HepG2 (cell line): Measurements from ENCODE around the gene MAGT1. TPM values are rescaled to one million over a fixed set of nuclear protein-coding genes. Genes with fewer than 3 reads are reported as not detected.

Experiments
- CREM ChIP-seq, 2 experiments: sonication (generic) in 1 of 2; formaldehyde crosslinking in 1 of 2; IDR thresholded peaks; 2 replicates each; pipeline versions ENCODE4 v1.4.0 to v1.6.1; 2016 to 2020; ENCODE audit warnings: antibody characterized with exemption in 1 of 2, mild to moderate bottlenecking in 1 of 2, missing genetic modification reagents in 1 of 2
- GATAD2A ChIP-seq: IDR thresholded peaks from 2 replicates; pipeline ENCODE4 v1.6.1; 2016
- HNF1A ChIP-seq, 2 experiments: sonication (generic) in 1 of 2; formaldehyde crosslinking in 1 of 2; IDR thresholded peaks; 2 replicates each; pipeline versions ENCODE4 v1.4.0 to v1.6.1; 2016 to 2020; ENCODE audit warnings: borderline replicate concordance in 1 of 2, low read depth in 1 of 2, mild to moderate bottlenecking in 1 of 2, missing genetic modification reagents in 1 of 2
- KAT8 ChIP-seq: IDR thresholded peaks from 2 replicates; pipeline ENCODE4 v1.6.1; 2016; ENCODE audit warnings: missing genetic modification reagents, missing compliant biosample characterization
- KLF16 ChIP-seq, 2 experiments: sonication (generic) in 1 of 2; formaldehyde crosslinking in 1 of 2; IDR thresholded peaks; 2 replicates each; pipeline versions ENCODE4 v1.6.1 to v1.8.0; 2016 to 2023; ENCODE audit warnings: missing genetic modification reagents in 2 of 2, missing compliant biosample characterization in 1 of 2
- MTF1 ChIP-seq: sonication (generic); formaldehyde crosslinking; IDR thresholded peaks from 2 replicates; pipeline ENCODE4 v1.5.0; 2020; ENCODE audit warnings: missing genetic modification reagents
- PRMT3 ChIP-seq: sonication (generic); formaldehyde crosslinking; IDR thresholded peaks from 2 replicates; pipeline ENCODE4 v1.8.1; 2022; ENCODE audit warnings: low read depth, mild to moderate bottlenecking, moderate library complexity, missing genetic modification reagents, borderline replicate concordance
- SATB2 ChIP-seq: sonication (generic); formaldehyde crosslinking; IDR thresholded peaks from 2 replicates; pipeline ENCODE4 v1.5.0; 2020; ENCODE audit warnings: missing genetic modification reagents
- TEF ChIP-seq: sonication (generic); formaldehyde crosslinking; IDR thresholded peaks from 2 replicates; pipeline ENCODE4 v1.5.0; 2020; ENCODE audit warnings: missing genetic modification reagents
- ZNF17 ChIP-seq: sonication (generic); formaldehyde crosslinking; IDR thresholded peaks from 2 replicates; pipeline ENCODE4 v1.5.0; 2020; ENCODE audit warnings: mild to moderate bottlenecking, missing genetic modification reagents
- ZNF609 ChIP-seq: sonication (generic); formaldehyde crosslinking; IDR thresholded peaks from 2 replicates; pipeline ENCODE4 v1.4.0; 2020; ENCODE audit warnings: mild to moderate bottlenecking, missing genetic modification reagents, borderline replicate concordance
- ZSCAN25 ChIP-seq: sonication (generic); formaldehyde crosslinking; IDR thresholded peaks from 2 replicates; pipeline ENCODE4 v1.8.0; 2022; ENCODE audit warnings: mild to moderate bottlenecking, missing genetic modification reagents
- polyA plus RNA-seq, 8 experiments: library from polyadenylated mRNA; depleted of rRNA in 3 of 8; stranded (reverse) in 7 of 8; unstranded in 1 of 8; fragments of >200 nt; fragmentation: Illumina TruSeq in 4 of 8; extraction: Trizol in 4 of 8; gene quantifications; 2 replicates each; pipeline versions ENCODE4 v1.2.1 to v1.2.3, GENCODE V29; 2011 to 2016; ENCODE audit warnings: low read depth in 4 of 8, missing spikeins in 1 of 8, mixed read lengths in 1 of 8; ENCODE audit not compliant: insufficient read depth in 1 of 8
- total RNA-seq, 5 experiments: library from RNA; depleted of rRNA; stranded (reverse); fragments of >200 nt; fragmentation: Illumina TruSeq; extraction: Trizol; gene quantifications; 2 replicates each; pipeline ENCODE4 v1.2.3, GENCODE V29; 2016; ENCODE audit warnings: low read depth in 1 of 5
- TF ChIP-seq, protein P1 (sequence below): sonication (generic); formaldehyde crosslinking; IDR thresholded peaks from 2 replicates; pipeline ENCODE4 v1.8.0; 2022; ENCODE audit warnings: missing genetic modification reagents, mild to moderate bottlenecking, moderate library complexity, borderline replicate concordance
- TF ChIP-seq, protein P2 (sequence below): IDR thresholded peaks from 2 replicates; pipeline ENCODE4 v1.6.1; 2016; ENCODE audit warnings: mild to moderate bottlenecking

The MAGT1 gene
- total and polyA plus RNA-seq, 2 of the 13 experiments (the other 11 are each of a cell fraction or from before 2014, with no cell fraction given): 38.0 to 75.0 TPM

DNA sequence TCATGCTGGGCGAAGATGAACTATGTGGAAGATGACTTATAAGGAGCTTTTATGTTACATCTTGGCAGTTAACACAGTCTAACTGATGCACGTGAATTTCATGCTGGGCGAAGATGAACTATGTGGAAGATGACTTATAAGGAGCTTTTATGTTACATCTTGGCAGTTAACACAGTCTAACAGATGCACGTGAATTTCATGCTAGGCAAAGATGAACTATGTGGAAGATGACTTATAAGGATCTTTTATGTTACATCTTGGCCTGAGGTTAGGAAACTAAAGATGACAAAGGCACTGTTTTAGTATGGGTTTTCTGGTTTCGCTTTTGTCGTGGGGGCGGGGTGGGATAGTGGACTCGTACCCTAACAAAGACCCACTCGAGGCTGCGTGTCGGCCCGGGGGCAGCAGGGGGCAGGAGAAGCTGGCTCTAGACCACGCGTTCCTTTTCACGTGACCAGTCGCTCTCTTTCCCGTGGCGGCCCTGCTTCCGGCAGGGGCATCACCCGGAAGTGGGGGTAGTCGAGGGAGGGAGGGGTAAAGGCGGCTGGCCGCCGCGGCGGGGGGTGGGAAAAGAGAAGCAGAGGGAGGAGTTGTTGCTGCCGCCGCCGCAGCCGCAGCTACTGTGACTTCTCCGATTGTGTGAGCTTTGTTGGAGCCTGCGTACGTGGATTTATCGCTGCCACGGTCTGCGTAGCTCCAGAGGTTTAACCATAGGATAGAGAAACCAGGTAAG lies 15.0 kb upstream of the MAGT1 start, which contains the start of gene ATP7A (continued):
- no peak for TF ChIP-seq TEF (CRISPR knock-in tag)
- TF ChIP-seq PRMT3 (CRISPR knock-in tag): no peak
- TF ChIP-seq, protein P1, sequence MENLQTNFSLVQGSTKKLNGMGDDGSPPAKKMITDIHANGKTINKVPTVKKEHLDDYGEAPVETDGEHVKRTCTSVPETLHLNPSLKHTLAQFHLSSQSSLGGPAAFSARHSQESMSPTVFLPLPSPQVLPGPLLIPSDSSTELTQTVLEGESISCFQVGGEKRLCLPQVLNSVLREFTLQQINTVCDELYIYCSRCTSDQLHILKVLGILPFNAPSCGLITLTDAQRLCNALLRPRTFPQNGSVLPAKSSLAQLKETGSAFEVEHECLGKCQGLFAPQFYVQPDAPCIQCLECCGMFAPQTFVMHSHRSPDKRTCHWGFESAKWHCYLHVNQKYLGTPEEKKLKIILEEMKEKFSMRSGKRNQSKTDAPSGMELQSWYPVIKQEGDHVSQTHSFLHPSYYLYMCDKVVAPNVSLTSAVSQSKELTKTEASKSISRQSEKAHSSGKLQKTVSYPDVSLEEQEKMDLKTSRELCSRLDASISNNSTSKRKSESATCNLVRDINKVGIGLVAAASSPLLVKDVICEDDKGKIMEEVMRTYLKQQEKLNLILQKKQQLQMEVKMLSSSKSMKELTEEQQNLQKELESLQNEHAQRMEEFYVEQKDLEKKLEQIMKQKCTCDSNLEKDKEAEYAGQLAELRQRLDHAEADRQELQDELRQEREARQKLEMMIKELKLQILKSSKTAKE (CRISPR knock-in tag): peak; percentile 51; the same call in 1 of the 2 replicates
- no peak for TF ChIP-seq KLF16 (CRISPR knock-in tag; IDR thresholded peaks at IDR 0.05)
- TF ChIP-seq KAT8 (CRISPR knock-in tag): peak; percentile 78
- TF ChIP-seq GATAD2A: peak; percentile 40; the same call in 1 of the 2 replicates
- no peak for TF ChIP-seq ZNF17 (CRISPR knock-in tag)
- TF ChIP-seq MTF1: no peak
- TF ChIP-seq ZSCAN25 (CRISPR knock-in tag): no peak
- TF ChIP-seq CREM (IDR thresholded peaks at IDR 0.05): no peak
- no peak for TF ChIP-seq CREM (CRISPR knock-in tag; IDR thresholded peaks at IDR 0.05)
- no peak for TF ChIP-seq ZNF609 (CRISPR knock-in tag)
- TF ChIP-seq, protein P2, sequence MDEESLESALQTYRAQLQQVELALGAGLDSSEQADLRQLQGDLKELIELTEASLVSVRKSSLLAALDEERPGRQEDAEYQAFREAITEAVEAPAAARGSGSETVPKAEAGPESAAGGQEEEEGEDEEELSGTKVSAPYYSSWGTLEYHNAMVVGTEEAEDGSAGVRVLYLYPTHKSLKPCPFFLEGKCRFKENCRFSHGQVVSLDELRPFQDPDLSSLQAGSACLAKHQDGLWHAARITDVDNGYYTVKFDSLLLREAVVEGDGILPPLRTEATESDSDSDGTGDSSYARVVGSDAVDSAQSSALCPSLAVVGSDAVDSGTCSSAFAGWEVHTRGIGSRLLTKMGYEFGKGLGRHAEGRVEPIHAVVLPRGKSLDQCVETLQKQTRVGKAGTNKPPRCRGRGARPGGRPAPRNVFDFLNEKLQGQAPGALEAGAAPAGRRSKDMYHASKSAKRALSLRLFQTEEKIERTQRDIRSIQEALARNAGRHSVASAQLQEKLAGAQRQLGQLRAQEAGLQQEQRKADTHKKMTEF: 0 out of 2 replicates have a peak, but pooled peaks have one; percentile 20
- no peak for TF ChIP-seq HNF1A (IDR thresholded peaks at IDR 0.05; ENCODE audit: low read depth)
- TF ChIP-seq HNF1A (CRISPR knock-in tag; IDR thresholded peaks at IDR 0.05; ENCODE audit: borderline replicate concordance): no peak
- no peak for TF ChIP-seq SATB2 (CRISPR knock-in tag)
